ENCODE results near the gene TRIM2. TPM values are rescaled to one million over a fixed set of nuclear protein-coding genes. Genes with fewer than 3 reads are reported as not detected.
A peak's percentile ranks its signal among the peaks of the same experiment; 100 is the strongest.

The TRIM2 gene
- total and polyA plus RNA-seq, 2 donors (not counting 1 experiment from before 2014, with no cell fraction given) = 39.6 to 90.8 TPM

DNA sequence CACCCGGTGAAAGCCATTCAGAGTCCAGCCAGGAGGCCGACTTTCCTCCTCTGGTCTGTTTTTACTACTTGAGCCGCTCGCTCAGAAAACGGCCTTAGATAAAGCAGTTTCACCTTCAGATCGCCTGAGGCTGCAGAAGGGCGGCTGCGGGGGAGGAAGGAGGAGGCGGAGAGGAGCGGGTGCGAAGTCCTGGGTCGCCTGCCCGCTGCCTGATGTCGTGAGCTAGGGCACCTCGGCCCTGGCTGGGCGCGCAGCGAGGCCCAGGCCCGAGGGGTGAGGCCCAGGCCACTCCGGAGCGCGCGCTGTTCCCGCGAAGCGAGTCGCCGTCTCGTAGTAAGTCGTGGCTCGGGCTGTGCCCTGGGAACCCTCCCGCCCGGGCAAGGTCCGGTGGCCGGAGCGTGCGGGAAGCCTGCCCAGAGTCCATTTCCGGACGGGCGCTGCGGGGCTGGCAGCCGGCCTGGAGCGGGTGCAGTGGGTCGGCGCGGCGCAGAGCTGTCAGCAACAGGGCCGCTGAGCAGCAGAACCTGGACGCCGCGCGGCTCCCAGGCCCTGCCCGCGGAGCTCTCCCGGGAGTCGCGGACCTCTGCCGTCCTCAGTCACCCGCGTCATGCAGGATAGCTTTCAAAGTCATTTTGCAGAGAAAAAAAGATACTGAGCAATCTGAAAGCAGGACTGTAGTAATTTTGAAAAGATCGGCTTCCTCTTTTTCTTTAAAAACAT lies 18.6 kb downstream of the TRIM2 start:
- Histone ChIP-seq H3K36me3 (ENCODE audit: control insufficient read depth, insufficient read depth, low read length) (no peaks in the 10 kb centered on the region), H3K4me2 (ENCODE audit: extremely low read depth, insufficient read depth, low read length) (peak overlapping the region; percentile 77), H4K20me1 (ENCODE audit: control insufficient read depth, extremely low read depth, insufficient read depth, low read length) (no peaks in the 10 kb centered on the region), H3K9me3 (ENCODE audit: control insufficient read depth, insufficient read depth, low read depth, low read length) (no peaks in the 10 kb centered on the region), H3K9ac (ENCODE audit: insufficient read depth, low read length) (peak overlapping the region; percentile 84), H3K4me1 (ENCODE audit: control insufficient read depth, extremely low read depth, insufficient read depth, low read length) (peaks cover 14% of the 10 kb centered on the region), H3K27me3 (ENCODE audit: control insufficient read depth, insufficient read depth, low read length) (no peaks in the 10 kb centered on the region), H3K27ac (ENCODE audit: insufficient read depth, low read length) (peak overlapping the region; percentile 95), H3K4me3 (replicated peaks in 1 of 4; ENCODE audit: control extremely low read depth in 1 of 4, insufficient read depth in 1 of 4, low read depth in 3 of 4, low read length in 4 of 4) (peak overlapping the region; percentile 40 to 88 (median 80)), H2AFZ (ENCODE audit: low read length) (peak overlapping the region; percentile 63), H3K79me2 (ENCODE audit: control insufficient read depth, insufficient read depth, low read length) (peaks cover 43% of the 10 kb centered on the region)
- TF ChIP-seq, protein P1, sequence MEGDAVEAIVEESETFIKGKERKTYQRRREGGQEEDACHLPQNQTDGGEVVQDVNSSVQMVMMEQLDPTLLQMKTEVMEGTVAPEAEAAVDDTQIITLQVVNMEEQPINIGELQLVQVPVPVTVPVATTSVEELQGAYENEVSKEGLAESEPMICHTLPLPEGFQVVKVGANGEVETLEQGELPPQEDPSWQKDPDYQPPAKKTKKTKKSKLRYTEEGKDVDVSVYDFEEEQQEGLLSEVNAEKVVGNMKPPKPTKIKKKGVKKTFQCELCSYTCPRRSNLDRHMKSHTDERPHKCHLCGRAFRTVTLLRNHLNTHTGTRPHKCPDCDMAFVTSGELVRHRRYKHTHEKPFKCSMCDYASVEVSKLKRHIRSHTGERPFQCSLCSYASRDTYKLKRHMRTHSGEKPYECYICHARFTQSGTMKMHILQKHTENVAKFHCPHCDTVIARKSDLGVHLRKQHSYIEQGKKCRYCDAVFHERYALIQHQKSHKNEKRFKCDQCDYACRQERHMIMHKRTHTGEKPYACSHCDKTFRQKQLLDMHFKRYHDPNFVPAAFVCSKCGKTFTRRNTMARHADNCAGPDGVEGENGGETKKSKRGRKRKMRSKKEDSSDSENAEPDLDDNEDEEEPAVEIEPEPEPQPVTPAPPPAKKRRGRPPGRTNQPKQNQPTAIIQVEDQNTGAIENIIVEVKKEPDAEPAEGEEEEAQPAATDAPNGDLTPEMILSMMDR (conservative IDR thresholded peaks at IDR 0.05 in 1 of 2, IDR thresholded peaks at IDR 0.05 in 1 of 2; ENCODE audit: low read depth in 1 of 2, low read length in 2 of 2) = no peak
- no peak for TF ChIP-seq EZH2 (IDR thresholded peaks at IDR 0.05; ENCODE audit: low read length, missing control alignments)
- peak; percentile 53 to 65 for DNase-seq (ENCODE audit: low read depth in 2 of 2)

DNA sequence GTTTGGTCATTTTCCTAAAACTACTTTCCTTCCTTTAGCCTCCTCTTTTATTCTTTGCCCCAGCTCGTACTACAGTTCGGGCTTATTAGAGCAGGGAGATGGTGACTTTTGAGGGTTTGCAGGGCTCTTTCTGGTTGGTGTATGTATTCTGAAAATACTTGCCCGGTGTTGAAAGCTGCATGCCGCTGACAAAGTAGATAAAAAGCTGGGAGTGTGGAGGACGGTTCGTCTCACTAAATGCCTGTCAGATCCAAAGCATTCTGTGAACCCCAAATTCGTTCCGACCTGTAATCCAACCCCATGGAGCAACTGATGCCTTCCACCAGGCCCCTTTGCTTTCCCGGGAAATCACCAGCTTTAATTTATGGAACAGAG lies 19.2 kb downstream of the TRIM2 start:
- Histone ChIP-seq H2AFZ (ENCODE audit: low read length) (peak overlapping the region; percentile 63), H4K20me1 (ENCODE audit: control insufficient read depth, extremely low read depth, insufficient read depth, low read length) (no peaks in the 10 kb centered on the region), H3K36me3 (ENCODE audit: control insufficient read depth, insufficient read depth, low read length) (no peaks in the 10 kb centered on the region), H3K27me3 (ENCODE audit: control insufficient read depth, insufficient read depth, low read length) (no peaks in the 10 kb centered on the region), H3K9me3 (ENCODE audit: control insufficient read depth, insufficient read depth, low read depth, low read length) (no peaks in the 10 kb centered on the region), H3K4me1 (ENCODE audit: control insufficient read depth, extremely low read depth, insufficient read depth, low read length) (peaks cover 14% of the 10 kb centered on the region), H3K79me2 (ENCODE audit: control insufficient read depth, insufficient read depth, low read length) (peaks cover 45% of the 10 kb centered on the region), H3K4me3 (replicated peaks in 1 of 4; ENCODE audit: control extremely low read depth in 1 of 4, insufficient read depth in 1 of 4, low read depth in 3 of 4, low read length in 4 of 4) (peak overlapping the region; percentile 40 to 88 (median 80)), H3K9ac (ENCODE audit: insufficient read depth, low read length) (peak overlapping the region; percentile 84), H3K4me2 (ENCODE audit: extremely low read depth, insufficient read depth, low read length) (peak overlapping the region; percentile 77), H3K27ac (ENCODE audit: insufficient read depth, low read length) (peak overlapping the region; percentile 95)
- TF ChIP-seq EZH2 (IDR thresholded peaks at IDR 0.05; ENCODE audit: low read length, missing control alignments) = no peak
- TF ChIP-seq, protein P1 (conservative IDR thresholded peaks at IDR 0.05 in 1 of 2, IDR thresholded peaks at IDR 0.05 in 1 of 2; ENCODE audit: low read depth in 1 of 2, low read length in 2 of 2) = no peak
- DNase-seq (ENCODE audit: low read depth in 2 of 2) = peak in 1 of 2 donors; percentile 42

DNA sequence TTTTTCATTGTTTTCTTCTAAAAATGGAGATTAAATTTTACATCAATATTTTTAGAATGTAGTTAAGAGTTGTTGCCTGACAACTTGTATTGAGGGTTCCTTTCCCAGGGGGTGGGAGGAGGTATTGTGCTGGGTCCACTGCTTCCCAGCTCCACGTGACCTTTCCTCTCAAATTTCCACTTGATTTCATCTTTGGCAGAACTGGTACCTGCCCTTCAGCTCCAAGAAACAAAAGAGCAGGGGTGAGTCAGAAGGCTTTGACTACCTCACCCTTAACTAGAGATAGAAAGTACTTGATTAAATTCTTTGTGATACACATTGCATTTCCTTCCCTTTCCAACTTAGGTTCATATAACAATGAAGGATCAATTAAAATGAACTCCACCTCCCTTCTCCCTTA lies 19.7 kb downstream of the TRIM2 start:
- TF ChIP-seq, protein P1 (conservative IDR thresholded peaks at IDR 0.05 in 1 of 2, IDR thresholded peaks at IDR 0.05 in 1 of 2; ENCODE audit: low read depth in 1 of 2, low read length in 2 of 2) = no peak
- no peak for TF ChIP-seq EZH2 (IDR thresholded peaks at IDR 0.05; ENCODE audit: low read length, missing control alignments)
- Histone ChIP-seq H4K20me1 (ENCODE audit: control insufficient read depth, extremely low read depth, insufficient read depth, low read length) (no peaks in the 10 kb centered on the region), H3K79me2 (ENCODE audit: control insufficient read depth, insufficient read depth, low read length) (peaks cover 46% of the 10 kb centered on the region), H3K9ac (ENCODE audit: insufficient read depth, low read length) (no peak overlapping the region), H3K9me3 (ENCODE audit: control insufficient read depth, insufficient read depth, low read depth, low read length) (no peaks in the 10 kb centered on the region), H3K4me1 (ENCODE audit: control insufficient read depth, extremely low read depth, insufficient read depth, low read length) (peaks cover 14% of the 10 kb centered on the region), H3K4me3 (replicated peaks in 1 of 4; ENCODE audit: control extremely low read depth in 1 of 4, insufficient read depth in 1 of 4, low read depth in 3 of 4, low read length in 4 of 4) (peak overlapping the region; percentile 40 to 88 (median 80)), H3K27ac (ENCODE audit: insufficient read depth, low read length) (peak overlapping the region; percentile 95), H2AFZ (ENCODE audit: low read length) (no peak overlapping the region), H3K36me3 (ENCODE audit: control insufficient read depth, insufficient read depth, low read length) (no peaks in the 10 kb centered on the region), H3K27me3 (ENCODE audit: control insufficient read depth, insufficient read depth, low read length) (no peaks in the 10 kb centered on the region), H3K4me2 (ENCODE audit: extremely low read depth, insufficient read depth, low read length) (peak overlapping the region; percentile 77)
- DNase-seq (ENCODE audit: low read depth in 2 of 2) = peak; percentile 44 to 77
